NT2/D1 (cell line): ENCODE measurements around the gene KIFBP.

ENCODE experiments used
- SUZ12 ChIP-seq: IDR thresholded peaks from 2 replicates; pipeline ENCODE4 v1.6.1; 2011; ENCODE audit not compliant: insufficient read length, insufficient read depth; ENCODE audit errors: extremely low read depth
- YY1 ChIP-seq: IDR thresholded peaks from 2 replicates; pipeline ENCODE4 v1.6.1; 2011; ENCODE audit not compliant: insufficient read length, insufficient read depth
- ZNF274 ChIP-seq: IDR thresholded peaks from 2 replicates; pipeline ENCODE4 v1.6.1; 2011; ENCODE audit warnings: mild to moderate bottlenecking, low read depth, low read length

DNA sequence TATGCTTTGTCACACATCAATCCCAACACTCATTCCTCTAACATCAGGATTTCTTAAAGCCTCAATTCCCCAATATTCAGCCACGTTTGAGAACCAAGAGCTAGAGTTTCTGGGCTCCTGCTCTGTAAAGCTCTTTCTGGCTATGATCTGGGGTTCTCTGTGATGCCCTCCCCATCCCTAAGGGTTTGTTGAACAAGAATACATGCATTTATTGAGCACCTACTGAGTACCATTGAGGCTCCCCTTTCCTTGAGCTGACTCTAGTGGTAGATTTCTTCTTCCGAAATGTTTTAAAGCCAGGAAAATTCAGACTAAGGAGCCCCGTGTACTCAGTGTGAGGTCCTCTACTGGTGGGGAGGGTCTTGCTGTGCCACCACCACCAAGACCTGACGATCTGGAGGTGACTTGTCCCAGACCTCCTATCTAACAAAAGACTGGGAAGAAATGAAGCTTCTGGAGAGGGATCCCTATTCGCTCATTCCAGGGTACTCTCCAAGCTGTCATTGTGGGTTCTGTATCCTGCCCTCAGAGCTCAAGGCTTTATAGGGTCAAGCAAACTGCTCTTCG, 76.2 kb downstream of the KIFBP start:
- TF ChIP-seq YY1, result no peak
- TF ChIP-seq ZNF274, result no peak
- no peak for TF ChIP-seq SUZ12
